Measurements from ENCODE around the gene KCNMA1. TPM values are rescaled to one million over a fixed set of nuclear protein-coding genes. Genes with fewer than 3 reads are reported as not detected.

Gene KCNMA1
- polyA plus RNA-seq, 1 donor from 2014 or later, result 60.8 TPM

DNA sequence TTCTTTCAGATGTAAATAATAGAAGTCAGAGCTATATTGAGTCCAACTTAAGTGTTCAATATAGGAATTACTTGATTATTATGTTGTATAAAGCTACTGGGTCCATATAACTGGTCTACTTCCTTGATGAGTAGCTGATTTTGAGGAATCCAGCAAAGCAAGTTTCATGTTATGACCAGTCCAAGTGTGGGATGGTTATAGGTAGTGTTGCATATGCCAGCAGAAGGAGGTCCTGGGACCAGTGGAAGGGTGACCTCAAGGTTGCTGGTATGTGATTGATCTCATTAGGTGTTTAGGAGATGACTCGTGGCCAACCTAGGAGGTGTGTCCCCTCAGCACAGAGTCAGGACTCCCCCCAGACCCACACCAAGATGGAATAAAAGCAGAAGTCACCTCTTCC is 551.5 kb downstream of the KCNMA1 start:
- no peaks in the 10 kb centered on the region for H3K9me3 ChIP-seq (ENCODE audit: low read length)
- no peak for TF ChIP-seq RAD21 (conservative IDR thresholded peaks at IDR 0.05)
- TF ChIP-seq EZH2 (IDR thresholded peaks at IDR 0.05; ENCODE audit: borderline replicate concordance, insufficient read depth, low read length, poor library complexity, severe bottlenecking), result no peak
- H3K4me2 ChIP-seq (ENCODE audit: low read length), result no peak overlapping the region
- peaks cover 9% of the 10 kb centered on the region for H3K36me3 ChIP-seq (ENCODE audit: insufficient read depth, low read length)
- H3K9ac ChIP-seq (ENCODE audit: low read length), result no peak overlapping the region
- no peaks in the 10 kb centered on the region for H3F3A ChIP-seq (ENCODE audit: insufficient read depth, low read length, poor library complexity, severe bottlenecking)
- H4K20me1 ChIP-seq (ENCODE audit: insufficient read depth), result no peaks in the 10 kb centered on the region
- H3K9me2 ChIP-seq (ENCODE audit: insufficient read depth, low read length), result no peaks in the 10 kb centered on the region
- H3K4me3 ChIP-seq (ENCODE audit: low read length), result no peak overlapping the region
- no peaks in the 10 kb centered on the region for H3K79me2 ChIP-seq (replicated peaks; ENCODE audit: insufficient read depth, low read length)
- H3K27me3 ChIP-seq (ENCODE audit: insufficient read depth, low read depth, low read length), result no peaks in the 10 kb centered on the region
- no peak overlapping the region for H3K27ac ChIP-seq (ENCODE audit: low read length)
- H2AFZ ChIP-seq (ENCODE audit: low read depth, low read length), result no peak overlapping the region

- no peak overlapping the region for H3K4me3 ChIP-seq (ENCODE audit: low read length)
- H3K4me2 ChIP-seq (ENCODE audit: low read length), result no peak overlapping the region
- no peaks in the 10 kb centered on the region for H3K27me3 ChIP-seq (ENCODE audit: insufficient read depth, low read depth, low read length)
- no peaks in the 10 kb centered on the region for H3K79me2 ChIP-seq (replicated peaks; ENCODE audit: insufficient read depth, low read length)
- H3F3A ChIP-seq (ENCODE audit: insufficient read depth, low read length, poor library complexity, severe bottlenecking), result no peaks in the 10 kb centered on the region
- no peak overlapping the region for H3K9ac ChIP-seq (ENCODE audit: low read length)
- H4K20me1 ChIP-seq (ENCODE audit: insufficient read depth), result no peaks in the 10 kb centered on the region
- no peak for TF ChIP-seq TAF1 (IDR thresholded peaks at IDR 0.05; ENCODE audit: low read depth)
- no peak for TF ChIP-seq MXI1 (conservative IDR thresholded peaks at IDR 0.05; ENCODE audit: poor library complexity, severe bottlenecking)
- TF ChIP-seq EZH2 (IDR thresholded peaks at IDR 0.05; ENCODE audit: borderline replicate concordance, insufficient read depth, low read length, poor library complexity, severe bottlenecking), result no peak
- TF ChIP-seq REST (IDR thresholded peaks at IDR 0.05; ENCODE audit: borderline replicate concordance), result no peak
- no peak overlapping the region for H2AFZ ChIP-seq (ENCODE audit: low read depth, low read length)
- H3K9me2 ChIP-seq (ENCODE audit: insufficient read depth, low read length), result no peaks in the 10 kb centered on the region
- no peaks in the 10 kb centered on the region for H3K9me3 ChIP-seq (ENCODE audit: low read length)
- H3K27ac ChIP-seq (ENCODE audit: low read length), result no peak overlapping the region
- H3K36me3 ChIP-seq (ENCODE audit: insufficient read depth, low read length), result peaks cover 9% of the 10 kb centered on the region
Measured at GRCh38 chr10:77085344-77085743, 552.3 kb downstream of the KCNMA1 start.

DNA sequence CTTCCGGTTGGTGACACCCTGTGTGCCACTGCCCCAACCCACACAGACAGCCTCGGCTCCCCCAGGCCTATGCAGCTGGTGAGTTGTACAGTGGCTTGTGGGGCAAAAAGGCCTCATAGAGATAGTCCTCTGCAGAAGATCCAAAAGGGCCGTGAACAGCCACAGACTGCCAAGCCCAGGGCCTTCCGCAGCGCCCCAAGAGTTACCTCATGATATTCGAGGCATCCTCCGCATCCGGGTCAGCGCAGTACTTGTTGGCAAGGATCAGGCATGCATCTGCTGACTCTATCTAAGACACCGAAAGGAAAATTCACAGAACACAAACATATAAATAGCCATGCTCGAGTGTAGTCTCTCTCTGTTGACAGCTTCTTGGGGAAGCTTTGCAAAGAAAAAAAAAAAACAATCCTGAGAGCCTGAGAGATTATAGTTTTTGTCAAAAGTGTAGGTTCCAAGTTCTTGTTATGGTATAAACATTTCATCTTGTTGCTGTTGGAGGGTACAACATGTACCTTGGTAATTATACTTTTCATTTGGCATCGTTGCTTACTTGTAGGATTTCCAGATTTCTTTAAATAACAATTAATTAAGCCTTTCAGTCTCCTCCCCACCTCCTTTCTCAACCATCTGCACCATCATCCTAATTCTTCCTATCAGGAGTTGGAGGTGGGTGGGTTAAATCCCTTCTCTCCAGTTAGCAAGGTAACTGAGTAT is 553.0 kb downstream of the KCNMA1 start:
- Histone ChIP-seq H3K9me2 (ENCODE audit: insufficient read depth, low read length) (no peaks in the 10 kb centered on the region), H3K36me3 (ENCODE audit: insufficient read depth, low read length) (peaks cover 1% of the 10 kb centered on the region), H3K4me2 (ENCODE audit: low read length) (no peak overlapping the region), H3K27me3 (ENCODE audit: insufficient read depth, low read depth, low read length) (no peaks in the 10 kb centered on the region), H3F3A (ENCODE audit: insufficient read depth, low read length, poor library complexity, severe bottlenecking) (no peaks in the 10 kb centered on the region), H3K79me2 (replicated peaks; ENCODE audit: insufficient read depth, low read length) (no peaks in the 10 kb centered on the region), H3K27ac (ENCODE audit: low read length) (no peak overlapping the region), H3K9me3 (ENCODE audit: low read length) (no peaks in the 10 kb centered on the region), H2AFZ (ENCODE audit: low read depth, low read length) (no peak overlapping the region), H4K20me1 (ENCODE audit: insufficient read depth) (no peaks in the 10 kb centered on the region), H3K4me3 (ENCODE audit: low read length) (no peak overlapping the region), H3K9ac (ENCODE audit: low read length) (no peak overlapping the region)
- TF ChIP-seq RAD21 (conservative IDR thresholded peaks at IDR 0.05) (no peak), MXI1 (conservative IDR thresholded peaks at IDR 0.05; ENCODE audit: poor library complexity, severe bottlenecking) (no peak), REST (IDR thresholded peaks at IDR 0.05; ENCODE audit: borderline replicate concordance) (no peak), SMC3 (conservative IDR thresholded peaks at IDR 0.05; ENCODE audit: poor library complexity) (no peak), POLR2AphosphoS5 (IDR thresholded peaks at IDR 0.05) (no peak), TAF1 (IDR thresholded peaks at IDR 0.05; ENCODE audit: low read depth) (no peak)
- TF ChIP-seq, protein P1, sequence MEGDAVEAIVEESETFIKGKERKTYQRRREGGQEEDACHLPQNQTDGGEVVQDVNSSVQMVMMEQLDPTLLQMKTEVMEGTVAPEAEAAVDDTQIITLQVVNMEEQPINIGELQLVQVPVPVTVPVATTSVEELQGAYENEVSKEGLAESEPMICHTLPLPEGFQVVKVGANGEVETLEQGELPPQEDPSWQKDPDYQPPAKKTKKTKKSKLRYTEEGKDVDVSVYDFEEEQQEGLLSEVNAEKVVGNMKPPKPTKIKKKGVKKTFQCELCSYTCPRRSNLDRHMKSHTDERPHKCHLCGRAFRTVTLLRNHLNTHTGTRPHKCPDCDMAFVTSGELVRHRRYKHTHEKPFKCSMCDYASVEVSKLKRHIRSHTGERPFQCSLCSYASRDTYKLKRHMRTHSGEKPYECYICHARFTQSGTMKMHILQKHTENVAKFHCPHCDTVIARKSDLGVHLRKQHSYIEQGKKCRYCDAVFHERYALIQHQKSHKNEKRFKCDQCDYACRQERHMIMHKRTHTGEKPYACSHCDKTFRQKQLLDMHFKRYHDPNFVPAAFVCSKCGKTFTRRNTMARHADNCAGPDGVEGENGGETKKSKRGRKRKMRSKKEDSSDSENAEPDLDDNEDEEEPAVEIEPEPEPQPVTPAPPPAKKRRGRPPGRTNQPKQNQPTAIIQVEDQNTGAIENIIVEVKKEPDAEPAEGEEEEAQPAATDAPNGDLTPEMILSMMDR (IDR thresholded peaks at IDR 0.05; ENCODE audit: poor library complexity, severe bottlenecking), result no peak

All from neural cell (in vitro differentiated cells).